Stimulated activated naive B cell treated with anti-CD40 and anti-IgM and Interleukin-4, amounts not matched to agents 10 μg/mL and 1 μg/mL and 100 μg/mL, for 72 hours (primary cell): ENCODE measurements around the gene HTR1D.
"Not testable (repeated sequence)": the region's sequence is repeated elsewhere in the genome, so short reads cannot be mapped to it uniquely, and the experiment has no call there.

Source experiments
- ATAC-seq, 2 donors: fragments of 150-1000 bp; cut with Tn5 transposase; replicated peaks; 2 replicates each; pipeline ENCODE4 v1.10.0; 2021; ENCODE audit warnings: moderate library complexity in 1 of 2
- DNase-seq: peaks from one replicate; pipeline ENCODE4 v3.0.0; 2021
- H3K27ac Mint-ChIP-seq: one replicate; pipeline ENCODE4 v1.8.0; 2022; ENCODE audit warnings: mild to moderate bottlenecking, mixed read lengths
- H3K27me3 Mint-ChIP-seq, 2 donors: one replicate each; pipeline ENCODE4 v1.8.0; 2022; ENCODE audit warnings: mixed read lengths in 2 of 2
- H3K36me3 Mint-ChIP-seq, 2 donors: one replicate each; pipeline ENCODE4 v1.8.0; 2022; ENCODE audit warnings: mixed read lengths in 2 of 2, mild to moderate bottlenecking in 1 of 2
- H3K4me1 Mint-ChIP-seq, 2 donors: one replicate each; pipeline ENCODE4 v1.8.0; 2022; ENCODE audit warnings: mixed read lengths in 2 of 2, mild to moderate bottlenecking in 1 of 2
- H3K4me3 Mint-ChIP-seq, 2 donors: one replicate each; pipeline ENCODE4 v1.8.0; 2022; ENCODE audit warnings: mild to moderate bottlenecking in 2 of 2, mixed read lengths in 2 of 2, moderate library complexity in 1 of 2
- H3K9me3 Mint-ChIP-seq, 2 donors: one replicate each; pipeline ENCODE4 v1.8.0; 2022; ENCODE audit warnings: mixed read lengths in 2 of 2, mild to moderate bottlenecking in 1 of 2

The HTR1D gene

DNA sequence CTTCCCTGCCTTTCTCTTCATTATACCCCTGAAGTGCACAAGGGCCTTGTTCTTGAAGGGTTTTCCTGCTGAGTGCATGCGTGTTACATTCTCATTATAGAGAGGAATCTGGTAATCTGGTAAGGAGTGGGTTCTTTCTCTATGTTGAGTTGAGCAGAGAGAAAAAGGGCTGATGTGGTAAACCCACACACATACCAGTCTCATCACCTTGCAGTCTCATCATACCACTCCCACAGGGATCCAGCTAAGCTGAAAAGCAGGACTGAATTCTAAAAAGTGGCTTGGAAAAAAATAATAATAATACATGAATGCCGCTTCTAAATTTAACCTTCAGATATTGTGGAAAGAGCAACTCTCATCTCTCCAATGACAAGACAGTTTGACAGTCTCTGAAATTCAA lies 10.5 kb upstream of the HTR1D start:
- ATAC-seq = no peak
- Mint-ChIP-seq H3K4me1 (no peaks in the 10 kb centered on the region), H3K9me3 (peaks cover 4 to 5% of the 10 kb centered on the region in 2 donors), H3K27ac (no peak overlapping the region), H3K36me3 (peaks cover 3 to 4% of the 10 kb centered on the region in 2 donors), H3K4me3 (no peak overlapping the region), H3K27me3 (peaks cover 27 to 32% of the 10 kb centered on the region in 2 donors)
- no peak for DNase-seq

DNA sequence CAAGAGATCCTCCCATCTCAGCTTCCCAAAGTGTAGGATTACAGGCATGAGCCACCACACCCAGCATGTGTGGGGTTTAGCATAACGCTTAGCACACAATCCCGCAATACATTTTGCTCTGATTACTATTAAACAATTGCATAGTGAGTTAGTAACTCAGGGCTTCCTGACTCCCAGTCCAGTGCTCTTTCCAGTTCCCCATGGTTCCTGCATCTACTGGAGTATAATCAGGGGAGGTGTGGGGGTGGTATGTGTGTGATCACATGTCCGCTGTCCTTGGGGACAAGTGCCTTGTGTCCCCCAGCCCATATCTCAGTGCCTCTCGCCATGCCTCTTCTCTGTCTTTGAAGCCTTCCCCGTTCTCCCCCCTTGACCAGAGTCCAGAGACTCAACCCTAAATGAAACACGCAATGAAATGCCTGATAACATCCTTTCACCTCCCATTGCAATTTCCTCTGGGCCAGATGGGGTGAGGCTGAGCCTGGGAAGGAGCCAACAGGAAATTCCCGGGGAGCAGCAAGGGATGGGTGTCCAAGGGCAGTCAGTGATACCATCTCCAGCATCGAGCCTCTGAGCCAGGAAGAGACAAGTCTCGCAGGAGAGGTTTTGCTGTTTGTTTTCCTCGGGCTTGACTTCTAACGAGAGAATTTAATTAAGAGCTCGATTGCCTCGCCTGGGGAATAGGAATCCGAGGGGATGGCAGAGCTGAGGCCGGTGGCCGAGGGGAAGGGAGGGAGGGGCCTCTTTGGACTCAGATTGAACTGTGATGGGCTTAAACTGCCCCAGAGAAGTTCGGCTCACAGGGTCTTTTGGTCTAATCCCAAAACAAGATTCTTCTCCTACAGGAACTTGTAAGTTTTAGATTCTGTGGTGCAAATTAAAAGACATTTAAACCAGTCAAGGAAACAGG lies 7.7 kb upstream of the HTR1D start:
- Mint-ChIP-seq H3K27me3 (peaks cover 42 to 47% of the 10 kb centered on the region in 2 donors), H3K4me3 (no peak overlapping the region)
- DNase-seq = no peak

DNA sequence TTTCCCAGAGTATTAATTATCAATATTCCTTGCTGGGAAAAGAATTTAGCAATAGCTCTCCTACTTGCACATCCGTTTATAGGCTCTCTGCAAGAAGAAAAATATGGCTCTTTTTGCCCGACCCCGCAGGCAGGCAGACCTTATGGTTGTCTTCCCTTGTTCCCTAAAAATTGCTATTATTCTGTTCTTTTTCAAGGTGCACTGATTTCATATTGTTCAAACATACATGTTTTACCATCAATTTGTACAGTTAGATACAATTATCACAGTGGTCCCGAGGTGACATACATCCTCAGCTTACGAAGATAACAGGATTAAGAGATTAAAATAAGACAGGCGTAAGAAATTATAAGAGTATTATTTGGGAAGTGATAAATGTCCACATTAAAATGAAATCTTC lies 6.7 kb upstream of the HTR1D start:
- not testable (repeated sequence) for H3K4me1 Mint-ChIP-seq, H3K4me3 Mint-ChIP-seq, ATAC-seq, H3K36me3 Mint-ChIP-seq, H3K27ac Mint-ChIP-seq, H3K9me3 Mint-ChIP-seq, DNase-seq
- peaks cover 50 to 58% of the 10 kb centered on the region in 2 donors for H3K27me3 Mint-ChIP-seq

More for the DNA sequence above, 7.7 kb upstream of the HTR1D start:
- ATAC-seq = no peak
- Mint-ChIP-seq H3K27ac (no peak overlapping the region), H3K4me1 (no peaks in the 10 kb centered on the region), H3K9me3 (peaks cover 4 to 5% of the 10 kb centered on the region in 2 donors), H3K36me3 (peaks cover 3 to 4% of the 10 kb centered on the region in 2 donors)

DNA sequence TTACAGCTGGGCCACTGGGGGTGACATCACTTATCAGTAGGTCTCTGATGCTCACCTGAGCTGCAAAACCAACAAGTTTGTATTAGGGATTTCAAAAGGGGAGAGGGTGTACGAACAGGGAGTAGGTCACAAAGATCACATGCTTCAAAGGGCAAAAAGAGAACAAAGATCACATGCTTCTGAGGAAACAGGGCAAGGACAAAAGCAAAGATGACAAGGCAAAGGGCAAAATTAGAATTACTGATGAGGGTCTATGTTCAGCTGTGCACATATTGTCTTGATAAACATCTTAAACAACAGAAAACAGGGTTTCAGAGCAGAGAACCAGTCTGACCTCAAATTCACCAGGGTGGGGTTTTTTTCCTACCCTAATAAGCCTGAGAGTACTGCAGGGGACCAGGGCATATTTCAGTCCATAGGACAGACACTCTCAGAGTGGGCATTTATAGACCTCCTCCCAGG lies 6.2 kb upstream of the HTR1D start:
- not testable (repeated sequence) for ATAC-seq, H3K9me3 Mint-ChIP-seq, H3K4me1 Mint-ChIP-seq, H3K27ac Mint-ChIP-seq, DNase-seq, H3K36me3 Mint-ChIP-seq, H3K4me3 Mint-ChIP-seq
- peaks cover 54 to 62% of the 10 kb centered on the region in 2 donors for H3K27me3 Mint-ChIP-seq

GRCh38 chr1:23222742-23223141 lies 5.4 kb upstream of the HTR1D start:
- no peak overlapping the region for H3K27ac Mint-ChIP-seq
- peaks cover 4 to 5% of the 10 kb centered on the region in 2 donors for H3K9me3 Mint-ChIP-seq
- DNase-seq (no peak), ATAC-seq (no peak)
- no peaks in the 10 kb centered on the region for H3K4me1 Mint-ChIP-seq
- H3K36me3 Mint-ChIP-seq = peaks cover 3 to 4% of the 10 kb centered on the region in 2 donors
- no peak overlapping the region for H3K4me3 Mint-ChIP-seq
- H3K27me3 Mint-ChIP-seq = peaks cover 62 to 70% of the 10 kb centered on the region in 2 donors

- Mint-ChIP-seq H3K36me3 (peaks cover 3 to 4% of the 10 kb centered on the region in 2 donors), H3K4me3 (no peak overlapping the region), H3K9me3 (peaks cover 4 to 5% of the 10 kb centered on the region in 2 donors), H3K27ac (no peak overlapping the region), H3K27me3 (peaks cover 65 to 74% of the 10 kb centered on the region in 2 donors), H3K4me1 (no peaks in the 10 kb centered on the region)
- ATAC-seq = no peak
- no peak for DNase-seq
Measured at GRCh38 chr1:23222331-23222730, 5.0 kb upstream of the HTR1D start.

GRCh38 chr1:23221107-23221506 lies 3.8 kb upstream of the HTR1D start:
- Mint-ChIP-seq H3K9me3 (peaks cover 4 to 5% of the 10 kb centered on the region in 2 donors), H3K4me3 (no peak overlapping the region), H3K4me1 (no peaks in the 10 kb centered on the region), H3K27ac (no peak overlapping the region), H3K27me3 (peaks cover 63 to 69% of the 10 kb centered on the region in 2 donors), H3K36me3 (peaks cover 3 to 4% of the 10 kb centered on the region in 2 donors)
- ATAC-seq = no peak
- DNase-seq = no peak

GRCh38 chr1:23216771-23217420 lies 406 bp downstream of the HTR1D start:
- Mint-ChIP-seq H3K27ac (no peak overlapping the region), H3K27me3 (peaks cover 69 to 82% of the 10 kb centered on the region in 2 donors), H3K9me3 (no peaks in the 10 kb centered on the region), H3K4me3 (peak overlapping the region in 1 of 2 donors; percentile 61), H3K4me1 (no peaks in the 10 kb centered on the region), H3K36me3 (no peaks in the 10 kb centered on the region)
- peak; percentile 10 for DNase-seq
- ATAC-seq = peak; percentile 57 to 73

DNA sequence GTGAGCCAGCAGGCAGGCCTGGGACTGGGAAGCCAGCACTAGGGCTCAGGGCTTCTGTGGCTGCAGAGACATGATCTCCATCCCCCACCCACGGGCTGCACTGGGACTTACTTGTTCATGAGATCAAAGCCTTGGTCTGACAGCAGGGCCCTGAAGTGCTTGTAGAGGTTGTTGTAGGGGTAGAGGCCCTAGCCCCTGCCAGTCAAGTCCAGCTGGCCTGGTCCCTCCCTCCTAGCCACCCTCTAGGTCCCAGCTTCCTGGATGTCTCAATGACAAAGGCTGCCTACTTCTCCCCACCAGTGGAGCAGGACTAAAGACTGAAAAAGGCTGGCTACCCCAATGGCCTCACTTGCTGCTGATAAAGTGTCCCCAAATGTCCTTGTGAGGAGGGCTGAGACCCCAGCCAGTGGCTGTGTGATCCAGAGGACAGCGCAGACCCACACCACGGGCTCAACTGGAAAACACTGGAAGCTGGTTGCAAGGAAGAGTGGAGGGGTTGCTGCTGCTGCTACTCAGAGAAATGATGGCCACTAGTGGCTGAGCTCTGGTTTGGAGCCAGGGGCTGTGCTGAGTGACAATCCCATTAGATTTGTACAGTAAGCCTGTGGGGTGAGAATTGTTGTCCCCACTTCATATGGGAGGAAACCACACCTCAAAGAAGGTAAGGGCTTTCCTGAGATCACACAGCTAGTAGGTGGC lies 1.4 kb downstream of the HTR1D start:
- Mint-ChIP-seq H3K36me3 (no peaks in the 10 kb centered on the region), H3K27me3 (peaks cover 68 to 82% of the 10 kb centered on the region in 2 donors), H3K27ac (no peak overlapping the region), H3K4me1 (peaks cover 0 to 2% of the 10 kb centered on the region in 2 donors), H3K4me3 (no peak overlapping the region), H3K9me3 (no peaks in the 10 kb centered on the region)
- ATAC-seq = no peak
- DNase-seq = no peak

GRCh38 chr1:23215291-23215690 lies 2.0 kb downstream of the HTR1D start:
- no peak overlapping the region for H3K27ac Mint-ChIP-seq
- no peak overlapping the region for H3K4me3 Mint-ChIP-seq
- peaks cover 64 to 79% of the 10 kb centered on the region in 2 donors for H3K27me3 Mint-ChIP-seq
- H3K36me3 Mint-ChIP-seq = no peaks in the 10 kb centered on the region
- peaks cover 0 to 2% of the 10 kb centered on the region in 2 donors for H3K4me1 Mint-ChIP-seq
- no peaks in the 10 kb centered on the region for H3K9me3 Mint-ChIP-seq
- ATAC-seq = no peak
- DNase-seq = no peak

DNA sequence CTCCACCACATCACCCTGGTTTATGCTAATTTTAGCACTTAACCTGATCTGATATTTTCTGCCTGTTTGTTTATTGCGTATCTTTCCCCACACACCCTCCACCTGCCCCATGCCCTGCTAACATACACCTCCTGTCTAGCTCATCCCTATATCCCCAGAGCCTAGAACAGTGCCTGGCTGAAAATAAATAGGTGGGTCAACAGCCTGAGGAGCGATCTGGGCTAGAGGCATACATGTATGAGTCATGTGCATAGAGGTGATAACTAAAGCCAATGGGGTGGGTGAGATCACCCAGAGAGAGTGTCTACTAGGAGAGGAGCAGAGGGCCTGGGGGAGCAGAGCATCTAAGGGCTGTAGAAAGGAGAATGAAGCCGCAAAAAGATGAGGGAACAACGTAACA lies 2.7 kb downstream of the HTR1D start:
- Mint-ChIP-seq H3K27me3 (peaks cover 60 to 72% of the 10 kb centered on the region in 2 donors), H3K4me1 (peaks cover 0 to 2% of the 10 kb centered on the region in 2 donors), H3K9me3 (no peaks in the 10 kb centered on the region), H3K27ac (no peak overlapping the region), H3K4me3 (no peak overlapping the region), H3K36me3 (no peaks in the 10 kb centered on the region)
- ATAC-seq (no peak), DNase-seq (no peak)

- Mint-ChIP-seq H3K36me3 (no peaks in the 10 kb centered on the region), H3K4me1 (peaks cover 0 to 2% of the 10 kb centered on the region in 2 donors), H3K27me3 (peaks cover 39 to 50% of the 10 kb centered on the region in 2 donors), H3K9me3 (no peaks in the 10 kb centered on the region), H3K4me3 (no peak overlapping the region), H3K27ac (no peak overlapping the region)
- no peak for ATAC-seq
- DNase-seq = no peak
Measured at GRCh38 chr1:23211955-23212354, 5.3 kb downstream of the HTR1D start.

- no peaks in the 10 kb centered on the region for H3K36me3 Mint-ChIP-seq
- no peak overlapping the region for H3K4me3 Mint-ChIP-seq
- H3K9me3 Mint-ChIP-seq = no peaks in the 10 kb centered on the region
- H3K27ac Mint-ChIP-seq = no peak overlapping the region
- no peak for ATAC-seq
- DNase-seq = no peak
- peaks cover 0 to 2% of the 10 kb centered on the region in 2 donors for H3K4me1 Mint-ChIP-seq
- peaks cover 47 to 55% of the 10 kb centered on the region in 2 donors for H3K27me3 Mint-ChIP-seq
Measured at GRCh38 chr1:23210963-23211362, 6.3 kb downstream of the HTR1D start.

GRCh38 chr1:23210351-23210785 lies 6.9 kb downstream of the HTR1D start:
- DNase-seq (no peak), ATAC-seq (no peak)
- H3K4me3 Mint-ChIP-seq = no peak overlapping the region
- H3K27ac Mint-ChIP-seq = no peak overlapping the region
- no peaks in the 10 kb centered on the region for H3K9me3 Mint-ChIP-seq
- no peaks in the 10 kb centered on the region for H3K36me3 Mint-ChIP-seq
- peaks cover 0 to 2% of the 10 kb centered on the region in 2 donors for H3K4me1 Mint-ChIP-seq
- H3K27me3 Mint-ChIP-seq = peaks cover 49 to 54% of the 10 kb centered on the region in 2 donors
